ENCODE data around the gene RALGPS1.
A peak's percentile ranks its signal among the peaks of the same experiment; 100 is the strongest.

The RALGPS1 gene

GRCh38 chr9:127162864-127163365 is 248.3 kb downstream of the RALGPS1 start:
- no CpG with 5 or more reads among the region's 4 CpGs for WGBS (ENCODE audit: insufficient coverage)
- ChIA-PET POLR2A (no interaction called here), CTCF (interaction anchor here (1.2 kb wide), 1 partner anchor 38 kb away, joined by 3 read pairs; no protein-coding TSS in a partner anchor)
- H3K27ac ChIP-seq (ENCODE audit: insufficient read depth in 1 of 2, low read depth in 1 of 2, low read length in 2 of 2, poor library complexity in 1 of 2, severe bottlenecking in 2 of 2) = no peak overlapping the region
- no peaks in the 10 kb centered on the region for H3K9me3 ChIP-seq (ENCODE audit: control extremely low read depth in 1 of 5, control insufficient read depth in 4 of 5, insufficient read depth in 2 of 5, low read depth in 1 of 5, low read length in 4 of 5)
- H3K27me3 ChIP-seq (replicated peaks in 2 of 5; ENCODE audit: control insufficient read depth in 4 of 5, insufficient read depth in 5 of 5, low read length in 4 of 5) = peaks cover 0 to 2% (median 2%) of the 10 kb centered on the region in 5 experiments
- H3K4me1 ChIP-seq (ENCODE audit: control extremely low read depth in 1 of 4, control insufficient read depth in 4 of 4, insufficient read depth in 4 of 4, low read length in 3 of 4) = peaks cover 0 to 5% (median 0%) of the 10 kb centered on the region in 4 experiments
- no peak for DNase-seq
- H3K4me3 ChIP-seq (ENCODE audit: control insufficient read depth in 1 of 7, extremely low read depth in 1 of 7, insufficient read depth in 4 of 7, low read depth in 2 of 7, low read length in 6 of 7) = no peak overlapping the region
- H3K36me3 ChIP-seq (ENCODE audit: control insufficient read depth in 4 of 4, insufficient read depth in 4 of 4, low read length in 3 of 4) = no peaks in the 10 kb centered on the region

GRCh38 chr9:127163409-127163808 is 248.8 kb downstream of the RALGPS1 start:
- no peak overlapping the region for H3K4me3 ChIP-seq (ENCODE audit: control insufficient read depth in 1 of 7, extremely low read depth in 1 of 7, insufficient read depth in 4 of 7, low read depth in 2 of 7, low read length in 6 of 7)
- H3K27me3 ChIP-seq (replicated peaks in 2 of 5; ENCODE audit: control insufficient read depth in 4 of 5, insufficient read depth in 5 of 5, low read length in 4 of 5) = peaks cover 0 to 2% (median 2%) of the 10 kb centered on the region in 5 experiments
- no peak overlapping the region for H3K27ac ChIP-seq (ENCODE audit: insufficient read depth in 1 of 2, low read depth in 1 of 2, low read length in 2 of 2, poor library complexity in 1 of 2, severe bottlenecking in 2 of 2)
- H3K9me3 ChIP-seq (ENCODE audit: control extremely low read depth in 1 of 5, control insufficient read depth in 4 of 5, insufficient read depth in 2 of 5, low read depth in 1 of 5, low read length in 4 of 5) = no peaks in the 10 kb centered on the region
- H3K36me3 ChIP-seq (ENCODE audit: control insufficient read depth in 4 of 4, insufficient read depth in 4 of 4, low read length in 3 of 4) = no peaks in the 10 kb centered on the region
- 80% methylated on average over 1 of the region's 2 CpGs for WGBS (ENCODE audit: insufficient coverage)
- DNase-seq = no peak
- H3K4me1 ChIP-seq (ENCODE audit: control extremely low read depth in 1 of 4, control insufficient read depth in 4 of 4, insufficient read depth in 4 of 4, low read length in 3 of 4) = peaks cover 0 to 5% (median 0%) of the 10 kb centered on the region in 4 experiments
- POLR2A ChIA-PET = no interaction called here
- CTCF ChIA-PET = interaction anchor here (1.2 kb wide), 1 partner anchor 37 kb away, joined by 3 read pairs; no protein-coding TSS in a partner anchor

GRCh38 chr9:127165116-127165515 is 250.5 kb downstream of the RALGPS1 start:
- Histone ChIP-seq H3K4me3 (ENCODE audit: control insufficient read depth in 1 of 7, extremely low read depth in 1 of 7, insufficient read depth in 4 of 7, low read depth in 2 of 7, low read length in 6 of 7) (no peak overlapping the region), H3K36me3 (ENCODE audit: control insufficient read depth in 4 of 4, insufficient read depth in 4 of 4, low read length in 3 of 4) (no peaks in the 10 kb centered on the region), H3K27me3 (replicated peaks in 2 of 5; ENCODE audit: control insufficient read depth in 4 of 5, insufficient read depth in 5 of 5, low read length in 4 of 5) (peaks cover 0 to 2% (median 2%) of the 10 kb centered on the region in 5 experiments), H3K4me1 (ENCODE audit: control extremely low read depth in 1 of 4, control insufficient read depth in 4 of 4, insufficient read depth in 4 of 4, low read length in 3 of 4) (peaks cover 0 to 5% (median 0%) of the 10 kb centered on the region in 4 experiments), H3K9me3 (ENCODE audit: control extremely low read depth in 1 of 5, control insufficient read depth in 4 of 5, insufficient read depth in 2 of 5, low read depth in 1 of 5, low read length in 4 of 5) (no peaks in the 10 kb centered on the region), H3K27ac (ENCODE audit: insufficient read depth in 1 of 2, low read depth in 1 of 2, low read length in 2 of 2, poor library complexity in 1 of 2, severe bottlenecking in 2 of 2) (no peak overlapping the region)
- no peak for DNase-seq
- CTCF ChIA-PET = interaction anchor here (0.7 to 1.4 kb wide), 2 partner anchors 15 to 36 kb away, joined by 3 read pairs; no protein-coding TSS in a partner anchor
- 100% methylated on average over 2 of the region's 4 CpGs for WGBS (ENCODE audit: insufficient coverage)
- POLR2A ChIA-PET = no interaction called here

- H3K9me3 ChIP-seq (ENCODE audit: control extremely low read depth in 1 of 5, control insufficient read depth in 4 of 5, insufficient read depth in 2 of 5, low read depth in 1 of 5, low read length in 4 of 5) = no peaks in the 10 kb centered on the region
- peaks cover 0 to 5% (median 0%) of the 10 kb centered on the region in 4 experiments for H3K4me1 ChIP-seq (ENCODE audit: control extremely low read depth in 1 of 4, control insufficient read depth in 4 of 4, insufficient read depth in 4 of 4, low read length in 3 of 4)
- ChIA-PET CTCF (interaction anchor here (1.4 kb wide), 2 partner anchors 10 to 35 kb away, joined by 3 read pairs; no protein-coding TSS in a partner anchor), POLR2A (interaction anchor here (0.6 to 0.7 kb wide), 2 partner anchors 11 to 62 kb away, joined by 3 to 4 read pairs; no protein-coding TSS in a partner anchor)
- no peak overlapping the region for H3K27ac ChIP-seq (ENCODE audit: insufficient read depth in 1 of 2, low read depth in 1 of 2, low read length in 2 of 2, poor library complexity in 1 of 2, severe bottlenecking in 2 of 2)
- no peak for DNase-seq
- H3K4me3 ChIP-seq (ENCODE audit: control insufficient read depth in 1 of 7, extremely low read depth in 1 of 7, insufficient read depth in 4 of 7, low read depth in 2 of 7, low read length in 6 of 7) = no peak overlapping the region
- 96% methylated on average over 3 of the region's 5 CpGs for WGBS (ENCODE audit: insufficient coverage)
- peaks cover 0 to 2% (median 0%) of the 10 kb centered on the region in 5 experiments for H3K27me3 ChIP-seq (replicated peaks in 2 of 5; ENCODE audit: control insufficient read depth in 4 of 5, insufficient read depth in 5 of 5, low read length in 4 of 5)
- no peaks in the 10 kb centered on the region for H3K36me3 ChIP-seq (ENCODE audit: control insufficient read depth in 4 of 4, insufficient read depth in 4 of 4, low read length in 3 of 4)
Observed at GRCh38 chr9:127166111-127166510, 251.5 kb downstream of the RALGPS1 start.

- POLR2A ChIA-PET = interaction anchor here (0.6 kb wide), 1 partner anchor 10 kb away, joined by 4 read pairs; no protein-coding TSS in a partner anchor
- 92% methylated on average over 11 of the region's 12 CpGs for WGBS (ENCODE audit: insufficient coverage)
- H3K36me3 ChIP-seq (ENCODE audit: control insufficient read depth in 4 of 4, insufficient read depth in 4 of 4, low read length in 3 of 4) = no peaks in the 10 kb centered on the region
- CTCF ChIA-PET = interaction anchor here (1.0 to 1.4 kb wide), 2 partner anchors 11 to 144 kb away, joined by 3 read pairs; no protein-coding TSS in a partner anchor
- peak in 1 of 3 donors; percentile 11 for DNase-seq
- no peak overlapping the region for H3K27ac ChIP-seq (ENCODE audit: insufficient read depth in 1 of 2, low read depth in 1 of 2, low read length in 2 of 2, poor library complexity in 1 of 2, severe bottlenecking in 2 of 2)
- H3K4me1 ChIP-seq (ENCODE audit: control extremely low read depth in 1 of 4, control insufficient read depth in 4 of 4, insufficient read depth in 4 of 4, low read length in 3 of 4) = peaks cover 0 to 5% (median 0%) of the 10 kb centered on the region in 4 experiments
- H3K4me3 ChIP-seq (ENCODE audit: control insufficient read depth in 1 of 7, extremely low read depth in 1 of 7, insufficient read depth in 4 of 7, low read depth in 2 of 7, low read length in 6 of 7) = no peak overlapping the region
- peaks cover 0 to 2% (median 0%) of the 10 kb centered on the region in 5 experiments for H3K27me3 ChIP-seq (replicated peaks in 2 of 5; ENCODE audit: control insufficient read depth in 4 of 5, insufficient read depth in 5 of 5, low read length in 4 of 5)
- no peaks in the 10 kb centered on the region for H3K9me3 ChIP-seq (ENCODE audit: control extremely low read depth in 1 of 5, control insufficient read depth in 4 of 5, insufficient read depth in 2 of 5, low read depth in 1 of 5, low read length in 4 of 5)
Observed at GRCh38 chr9:127166651-127167524, 252.3 kb downstream of the RALGPS1 start.

- Histone ChIP-seq H3K4me1 (ENCODE audit: control extremely low read depth in 1 of 4, control insufficient read depth in 4 of 4, insufficient read depth in 4 of 4, low read length in 3 of 4) (peaks cover 0 to 5% (median 0%) of the 10 kb centered on the region in 4 experiments), H3K27ac (ENCODE audit: insufficient read depth in 1 of 2, low read depth in 1 of 2, low read length in 2 of 2, poor library complexity in 1 of 2, severe bottlenecking in 2 of 2) (no peak overlapping the region), H3K9me3 (ENCODE audit: control extremely low read depth in 1 of 5, control insufficient read depth in 4 of 5, insufficient read depth in 2 of 5, low read depth in 1 of 5, low read length in 4 of 5) (no peaks in the 10 kb centered on the region), H3K36me3 (ENCODE audit: control insufficient read depth in 4 of 4, insufficient read depth in 4 of 4, low read length in 3 of 4) (no peaks in the 10 kb centered on the region), H3K27me3 (replicated peaks in 2 of 5; ENCODE audit: control insufficient read depth in 4 of 5, insufficient read depth in 5 of 5, low read length in 4 of 5) (peaks cover 0 to 2% (median 0%) of the 10 kb centered on the region in 5 experiments), H3K4me3 (ENCODE audit: control insufficient read depth in 1 of 7, extremely low read depth in 1 of 7, insufficient read depth in 4 of 7, low read depth in 2 of 7, low read length in 6 of 7) (no peak overlapping the region)
- DNase-seq = no peak
- CTCF ChIA-PET = interaction anchor here (1.0 to 1.8 kb wide), 2 partner anchors 17 to 144 kb away, joined by 3 to 4 read pairs; no protein-coding TSS in a partner anchor
- 100% methylated on average over 10 of the region's 11 CpGs for WGBS (ENCODE audit: insufficient coverage)
- POLR2A ChIA-PET = no interaction called here
Observed at GRCh38 chr9:127167560-127168326, 253.2 kb downstream of the RALGPS1 start.
